Spleen (tissue), 7 donors: Measurements from ENCODE around the gene MAG.

Experiments used
- CTCF ChIP-seq, 11 experiments: fragments of 200-600 bp in 7 of 11; fragments of 450-650 bp in 4 of 11; sonication (generic) in 4 of 11; IDR thresholded peaks in 8 of 11; conservative IDR thresholded peaks in 3 of 11; 1 replicate in 7 of 11; 2 replicates in 4 of 11; pipeline versions ENCODE4 v1.4.0 to v1.8.0; 2016 to 2021; ENCODE audit warnings: antibody characterized with exemption in 11 of 11, inconsistent platforms in 4 of 11, mild to moderate bottlenecking in 1 of 11
- POLR2A ChIP-seq, 3 donors: fragments of 450-650 bp; IDR thresholded peaks; one replicate each; pipeline ENCODE4 v1.5.1; 2017; ENCODE audit warnings: antibody characterized with exemption in 3 of 3, mild to moderate bottlenecking in 1 of 3
- donor health status: DM: no; HTN: no; CAD: no; lungs with moderate emphysema.
- donor health status: DM: no; HTN: no; CAD: no.
- donor health status: DM: no; HTN: no; CAD: no.

- TF ChIP-seq CTCF (IDR thresholded peaks at IDR 0.05 in 8 of 11, conservative IDR thresholded peaks at IDR 0.05 in 3 of 11): no peak
- TF ChIP-seq POLR2A (IDR thresholded peaks at IDR 0.05): no peak
Measured at GRCh38 chr19:35355791-35356460, 64.0 kb downstream of the MAG start.
